Smooth muscle cell (in vitro differentiated cells): ENCODE measurements around the gene SULF2. TPM values are rescaled to one million over a fixed set of nuclear protein-coding genes. Genes with fewer than 3 reads are reported as not detected.
A peak's percentile ranks its signal among the peaks of the same experiment; 100 is the strongest.

ENCODE experiments used
- DNase-seq: peaks from one replicate; lab custom pipeline; 2025; ENCODE audit not compliant: unreplicated experiment; lab: John Stamatoyannopoulos, UW
- H2AFZ ChIP-seq: fragments of 200-600 bp; sonication (generic); 2 replicates; pipeline ENCODE4 v1.6.0; 2016; ENCODE audit warnings: antibody characterized with exemption, low read depth, mild to moderate bottlenecking
- H3F3A ChIP-seq: fragments of 200-600 bp; sonication (generic); 2 replicates; pipeline ENCODE4 v1.6.0; 2017; ENCODE audit warnings: antibody characterized with exemption, low read depth
- H3K27ac ChIP-seq: fragments of 200-600 bp; sonication (generic); 2 replicates; pipeline ENCODE4 v1.5.1; 2016; ENCODE audit warnings: low read depth, mild to moderate bottlenecking
- H3K27me3 ChIP-seq: fragments of 200-600 bp; sonication (generic); 2 replicates; pipeline ENCODE4 v1.6.1; 2016; ENCODE audit warnings: low read depth, mild to moderate bottlenecking
- H3K36me3 ChIP-seq: fragments of 200-600 bp; sonication (generic); 2 replicates; pipeline ENCODE4 v1.5.1; 2016; ENCODE audit warnings: low read depth
- H3K4me1 ChIP-seq: fragments of 200-600 bp; sonication (generic); 2 replicates; pipeline ENCODE4 v1.5.1; 2016; ENCODE audit warnings: low read depth
- H3K4me2 ChIP-seq: fragments of 200-600 bp; sonication (generic); 2 replicates; pipeline ENCODE4 v1.6.0; 2016; ENCODE audit warnings: mild to moderate bottlenecking
- H3K4me3 ChIP-seq: fragments of 200-600 bp; sonication (generic); 2 replicates; pipeline ENCODE4 v1.5.1; 2016; ENCODE audit warnings: mild to moderate bottlenecking
- H3K79me2 ChIP-seq: fragments of 200-600 bp; sonication (generic); 2 replicates; pipeline ENCODE4 v1.6.0; 2016; ENCODE audit warnings: low read depth, mild to moderate bottlenecking
- H3K9ac ChIP-seq: fragments of 200-600 bp; sonication (generic); 2 replicates; pipeline ENCODE4 v1.6.0; 2016; ENCODE audit warnings: low read depth
- H3K9me3 ChIP-seq: fragments of 200-600 bp; sonication (generic); replicated peaks from 2 replicates; pipeline ENCODE4 v1.5.1; 2016; ENCODE audit warnings: low read depth
- H4K20me1 ChIP-seq: fragments of 200-600 bp; sonication (generic); 2 replicates; pipeline ENCODE4 v1.6.0; 2016; ENCODE audit warnings: low read depth
- CTCF ChIP-seq: fragments of 200-600 bp; sonication (generic); IDR thresholded peaks from 2 replicates; pipeline ENCODE4 v1.5.1; 2017; ENCODE audit warnings: borderline replicate concordance, mild to moderate bottlenecking, antibody characterized with exemption; ENCODE audit not compliant: insufficient read depth, poor library complexity, severe bottlenecking
- WGBS: methylation state at CpG from one replicate; pipeline ENCODE4 v1.1.7; 2016; ENCODE audit warnings: low lambda C conversion rate; 5-methylcytosine and 5-hydroxymethylcytosine counted together
- polyA plus RNA-seq: library from polyadenylated mRNA; unstranded; fragments of >200 nt; fragmentation: Nextera tagmentation; extraction: Ambion mirVana; gene quantifications from 2 replicates; pipeline ENCODE4 v1.2.1, GENCODE V29; 2016
- total RNA-seq: library from RNA; depleted of rRNA; stranded (reverse); fragments of >200 nt; gene quantifications from 2 replicates; pipeline ENCODE4 v1.2.3, GENCODE V29; 2014

Gene SULF2
- total and polyA plus RNA-seq, 2 experiments from 2014 or later: 109 to 144 TPM

- DNase-seq: no peak
- Histone ChIP-seq H2AFZ (no peak overlapping the region), H3K9ac (no peak overlapping the region), H3K36me3 (no peaks in the 10 kb centered on the region), H3K79me2 (no peaks in the 10 kb centered on the region), H3K4me3 (no peak overlapping the region), H3K4me1 (no peaks in the 10 kb centered on the region), H3K27ac (no peak overlapping the region), H3K4me2 (no peak overlapping the region), H3F3A (no peaks in the 10 kb centered on the region), H3K27me3 (no peaks in the 10 kb centered on the region), H4K20me1 (peaks cover 20% of the 10 kb centered on the region), H3K9me3 (no peaks in the 10 kb centered on the region)
- no peak for TF ChIP-seq CTCF
- WGBS: 96% methylated on average over 10 of the region's 10 CpGs
These were observed 77.0 kb downstream of the SULF2 start for GRCh38 chr20:47708140-47708807.

GRCh38 chr20:47706345-47706744 is 78.9 kb downstream of the SULF2 start:
- no peak overlapping the region for H3K9ac ChIP-seq
- no peak for TF ChIP-seq CTCF
- no peak for DNase-seq
- WGBS: 100% methylated on average over 5 of the region's 5 CpGs
- H2AFZ ChIP-seq: no peak overlapping the region
- peaks cover 6% of the 10 kb centered on the region for H4K20me1 ChIP-seq
- no peaks in the 10 kb centered on the region for H3K36me3 ChIP-seq
- H3K4me1 ChIP-seq: no peaks in the 10 kb centered on the region
- no peak overlapping the region for H3K4me3 ChIP-seq
- H3K27ac ChIP-seq: no peak overlapping the region
- no peaks in the 10 kb centered on the region for H3K79me2 ChIP-seq
- no peaks in the 10 kb centered on the region for H3F3A ChIP-seq
- H3K27me3 ChIP-seq: no peaks in the 10 kb centered on the region
- no peak overlapping the region for H3K4me2 ChIP-seq
- H3K9me3 ChIP-seq: no peaks in the 10 kb centered on the region

GRCh38 chr20:47705497-47705856 is 79.8 kb downstream of the SULF2 start:
- TF ChIP-seq CTCF: no peak

More at GRCh38 chr20:47705497-47705856, 79.8 kb downstream of the SULF2 start:
- Histone ChIP-seq H3K4me1 (no peaks in the 10 kb centered on the region), H3K9ac (no peak overlapping the region), H3F3A (no peaks in the 10 kb centered on the region), H3K79me2 (no peaks in the 10 kb centered on the region), H3K4me2 (peak overlapping the region; percentile 18), H3K4me3 (no peak overlapping the region), H2AFZ (no peak overlapping the region), H4K20me1 (peaks cover 4% of the 10 kb centered on the region), H3K27me3 (no peaks in the 10 kb centered on the region), H3K36me3 (no peaks in the 10 kb centered on the region), H3K27ac (no peak overlapping the region), H3K9me3 (no peaks in the 10 kb centered on the region)
- no peak for DNase-seq
- WGBS: 95% methylated on average over 7 of the region's 7 CpGs
